GM21737 (cell line): ENCODE data around the gene CDS2.

Experiments used
- ATAC-seq: cut with Tn5 transposase; IDR thresholded peaks from one replicate; pipeline ENCODE4 v1.9.1; 2021; ENCODE audit warnings: mild to moderate bottlenecking, moderate library complexity; ENCODE audit not compliant: unreplicated experiment

The CDS2 gene

DNA sequence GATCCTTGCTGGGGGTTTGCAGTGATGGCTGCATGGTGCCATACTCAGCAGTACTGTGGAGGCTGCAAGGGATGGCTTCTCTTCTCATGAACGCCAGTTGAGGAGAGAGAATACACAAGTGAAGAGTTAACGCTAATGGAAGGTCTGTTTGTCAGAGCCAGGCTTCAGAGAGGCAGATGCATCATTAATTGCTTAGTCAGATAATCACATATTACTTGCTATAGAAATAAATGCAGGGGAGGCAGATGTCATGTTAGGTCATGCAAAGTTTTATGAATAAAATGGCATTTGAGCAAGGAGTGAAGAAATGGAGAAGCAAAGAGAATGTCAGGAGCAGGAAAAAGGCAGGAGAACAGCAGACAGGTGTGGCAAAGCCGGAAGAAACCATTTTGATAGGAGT lies 51.2 kb downstream of the CDS2 start:
- ATAC-seq: no peak

DNA sequence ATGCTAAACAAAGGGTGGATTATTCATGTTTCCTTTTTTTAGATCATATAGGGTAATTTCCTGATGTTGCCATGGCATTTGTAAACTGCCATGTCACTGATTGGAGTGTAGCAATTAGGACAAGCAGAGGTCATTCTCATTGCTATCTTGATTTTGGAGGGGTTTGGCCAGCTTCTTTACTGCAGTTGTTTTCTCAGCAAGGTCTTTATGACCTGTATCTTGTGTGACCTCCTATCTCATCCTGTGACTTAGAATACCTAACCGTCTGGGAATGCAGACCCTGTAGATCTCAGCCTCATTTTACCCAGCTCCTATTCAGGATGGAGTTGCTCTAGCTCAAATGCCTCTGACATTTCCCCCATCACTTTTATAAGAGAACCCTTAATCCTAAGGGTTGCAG lies 53.6 kb downstream of the CDS2 start:
- ATAC-seq: no peak

DNA sequence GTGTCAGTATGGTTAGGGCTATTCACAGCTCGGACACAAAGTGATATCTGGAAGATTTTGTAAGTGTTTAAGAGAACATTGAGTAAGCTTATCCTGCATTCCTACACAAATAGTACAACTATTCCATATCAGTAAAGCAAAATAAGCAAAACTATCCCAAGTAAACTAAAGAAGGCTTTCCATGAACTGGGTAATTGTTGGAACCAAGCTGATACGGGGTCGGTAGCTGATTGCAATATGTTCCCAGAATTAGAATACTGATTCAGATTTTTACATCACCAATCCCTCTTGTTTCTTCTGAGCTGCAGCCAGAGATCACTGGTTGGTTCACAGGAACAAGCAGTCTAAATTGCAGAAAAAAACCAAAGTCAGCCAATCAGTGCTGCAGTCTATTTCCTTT lies 54.1 kb downstream of the CDS2 start:
- no peak for ATAC-seq

DNA sequence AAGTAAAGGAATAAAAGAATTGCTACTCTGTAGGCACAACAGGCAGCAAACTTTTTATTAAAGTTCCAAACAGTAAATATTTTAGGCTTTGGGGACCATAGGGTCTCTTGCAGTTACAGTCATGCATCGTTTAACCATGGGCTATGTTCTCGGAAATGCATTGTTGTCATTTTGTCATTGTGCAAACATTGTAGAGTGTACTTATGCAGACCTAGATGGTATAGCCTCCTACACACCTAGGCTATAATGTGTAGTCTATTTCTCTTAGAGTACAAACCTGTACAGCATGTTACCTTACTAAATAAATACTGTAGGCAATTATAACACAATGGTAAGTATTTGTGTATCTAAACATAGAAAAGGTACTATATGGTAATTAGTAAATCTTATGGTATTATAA lies 54.7 kb downstream of the CDS2 start:
- ATAC-seq: no peak

DNA sequence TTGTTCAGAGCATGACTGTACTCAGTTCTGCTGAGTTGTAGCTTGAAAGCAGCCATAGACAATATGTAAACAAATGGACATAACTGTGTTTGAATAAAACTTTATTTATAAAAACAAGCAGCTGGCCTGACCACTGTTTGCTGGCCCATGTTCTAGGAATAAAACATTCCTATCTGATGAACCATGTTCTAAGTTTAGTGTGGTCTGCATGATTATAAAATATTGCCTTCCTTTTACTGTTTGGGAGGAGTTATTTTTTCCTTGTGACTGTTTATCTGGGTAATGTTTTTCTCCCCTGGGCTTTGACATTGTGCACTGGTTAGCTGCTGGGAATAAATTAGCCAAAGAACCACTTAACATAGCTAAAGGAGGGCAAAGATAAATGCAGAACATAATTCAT lies 55.1 kb downstream of the CDS2 start:
- ATAC-seq: no peak

DNA sequence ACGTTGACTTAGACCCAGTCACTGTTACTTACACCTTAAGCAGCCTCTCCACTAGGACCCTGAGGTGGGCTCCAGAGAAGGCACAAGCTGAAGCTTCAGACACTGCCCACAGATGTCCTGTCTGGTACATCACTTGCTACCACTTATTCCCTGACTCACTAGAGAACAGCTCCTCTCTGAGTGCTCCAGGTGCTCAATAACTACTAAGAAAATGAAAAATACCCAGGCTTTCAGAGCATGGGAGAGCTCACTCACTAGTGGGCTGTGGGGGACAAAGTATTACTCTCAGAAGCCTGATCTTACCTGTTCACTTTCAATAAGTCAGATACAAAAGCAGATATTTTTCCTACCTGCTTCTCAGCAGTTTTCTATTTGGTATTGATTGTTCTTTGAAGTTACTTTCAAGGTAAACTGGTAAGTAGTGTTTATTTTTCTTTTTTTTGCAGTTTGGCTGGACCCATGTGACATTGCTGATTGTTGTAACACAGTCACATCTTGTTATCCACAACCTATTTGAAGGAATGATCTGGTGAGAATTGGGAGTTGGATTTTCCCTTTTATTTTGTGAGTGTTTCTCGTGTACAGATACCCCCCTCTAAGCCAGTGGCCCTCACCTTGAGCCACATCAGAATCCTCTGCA lies 55.9 kb downstream of the CDS2 start:
- ATAC-seq: no peak

DNA sequence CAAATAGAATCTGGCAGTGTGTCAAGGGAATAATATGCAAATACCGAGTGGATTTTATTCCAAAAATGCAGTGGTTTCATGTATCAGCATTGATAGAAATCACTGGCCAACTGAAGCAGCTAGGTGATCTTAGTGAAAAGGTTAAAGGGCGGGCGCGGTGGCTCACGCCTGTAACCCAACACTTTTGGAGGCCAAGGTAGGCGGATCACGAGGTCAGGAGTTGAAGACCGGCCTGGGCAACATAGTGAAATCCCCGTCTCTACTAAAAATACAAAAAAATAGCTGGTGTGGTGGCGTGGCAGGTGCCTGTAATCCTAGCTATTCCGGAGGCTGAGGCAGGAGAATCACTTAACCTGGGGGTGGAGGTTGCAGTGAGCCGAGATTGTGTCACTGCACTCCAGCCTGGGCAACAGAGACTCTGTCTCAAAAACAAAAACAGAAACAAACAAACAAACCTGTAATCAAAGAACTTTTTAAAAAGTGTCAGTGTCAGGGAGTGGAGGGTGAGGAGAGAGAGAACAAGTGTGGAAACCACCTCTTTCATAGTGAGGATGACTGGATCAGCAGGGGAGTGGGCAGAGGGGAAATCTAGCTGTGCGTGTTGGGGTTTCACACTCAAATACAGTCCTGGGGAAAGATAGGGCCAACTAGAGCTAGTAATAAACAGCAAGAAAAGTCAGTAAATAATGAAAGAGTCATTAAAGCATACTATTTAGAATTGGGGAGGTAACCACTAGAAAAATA lies 57.1 kb downstream of the CDS2 start:
- no peak for ATAC-seq

DNA sequence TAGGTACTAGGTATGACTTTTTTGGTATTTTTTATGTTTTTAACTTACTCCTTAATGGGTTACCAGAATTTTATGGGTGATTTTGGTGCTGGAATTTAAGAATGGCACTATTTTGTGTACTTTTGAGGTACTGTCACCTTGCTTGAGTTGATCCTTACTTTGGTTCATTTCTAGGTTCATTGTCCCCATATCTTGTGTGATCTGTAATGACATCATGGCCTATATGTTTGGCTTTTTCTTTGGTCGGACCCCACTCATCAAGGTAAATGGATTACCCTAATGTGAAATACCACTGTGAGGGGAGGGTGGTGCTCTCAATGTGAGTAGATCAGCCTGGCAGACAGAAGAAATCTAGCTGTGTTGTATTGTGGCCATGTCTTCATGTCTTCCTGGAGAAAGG lies 57.9 kb downstream of the CDS2 start:
- ATAC-seq: no peak

DNA sequence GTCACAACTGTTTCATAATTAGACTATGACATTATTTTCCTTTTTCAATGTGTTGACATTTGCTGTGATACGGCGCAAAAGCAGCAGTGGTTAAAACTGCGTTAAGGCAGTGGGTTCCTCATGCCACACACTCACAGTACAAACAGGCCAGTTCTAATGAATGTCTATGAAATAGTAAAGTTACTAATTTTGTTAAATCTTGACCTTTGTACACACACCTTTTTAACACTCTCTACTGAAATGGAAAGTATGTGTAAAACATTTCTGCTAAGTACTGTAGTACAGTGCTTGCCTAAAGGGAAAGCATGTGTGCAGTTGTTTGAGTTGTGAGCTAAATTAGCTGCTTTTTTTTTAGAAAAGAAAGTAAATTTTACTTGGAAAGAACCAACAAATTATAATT lies 60.3 kb downstream of the CDS2 start:
- no peak for ATAC-seq

- no peak for ATAC-seq
These were observed 61.9 kb downstream of the CDS2 start for GRCh38 chr20:5188736-5189135.

- ATAC-seq: no peak
These were observed 63.1 kb downstream of the CDS2 start for GRCh38 chr20:5189917-5190316.

GRCh38 chr20:5190444-5190843 lies 63.6 kb downstream of the CDS2 start:
- ATAC-seq: no peak

DNA sequence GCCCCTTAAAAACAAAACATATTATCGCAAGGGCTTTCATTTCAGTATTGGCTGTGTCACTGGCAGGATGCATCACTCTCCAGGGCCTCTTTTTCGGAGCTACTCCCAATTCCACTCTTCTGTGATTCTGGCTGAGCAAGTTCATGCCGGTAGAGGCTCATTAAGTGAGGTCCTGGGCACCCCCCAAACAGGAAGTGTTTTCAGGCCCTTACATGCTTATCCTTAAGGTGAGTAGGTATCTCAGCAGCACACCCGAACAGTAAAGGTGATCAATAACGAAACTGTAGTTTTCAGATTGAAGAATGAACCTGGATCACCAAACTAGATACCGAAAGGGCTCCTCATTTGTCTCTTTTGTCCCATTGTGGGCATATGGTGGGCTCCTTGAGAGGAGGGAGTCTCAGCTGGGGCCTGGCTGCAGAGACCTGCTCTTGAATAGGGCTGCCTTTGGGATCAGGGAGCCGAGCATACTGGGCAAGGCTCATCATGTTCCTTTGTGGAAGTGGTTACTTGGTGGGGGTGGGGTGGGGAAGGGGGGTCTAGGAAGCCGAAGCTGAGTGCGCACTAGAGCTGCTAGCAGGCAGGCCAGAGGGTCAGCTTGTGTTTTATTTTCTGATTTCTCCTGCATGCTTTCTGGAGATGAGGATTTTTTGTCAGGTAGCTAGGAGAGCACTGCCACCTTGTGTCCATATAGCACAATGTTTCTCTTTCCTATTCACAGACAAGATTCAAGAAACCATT lies 65.2 kb downstream of the CDS2 start:
- no peak for ATAC-seq

DNA sequence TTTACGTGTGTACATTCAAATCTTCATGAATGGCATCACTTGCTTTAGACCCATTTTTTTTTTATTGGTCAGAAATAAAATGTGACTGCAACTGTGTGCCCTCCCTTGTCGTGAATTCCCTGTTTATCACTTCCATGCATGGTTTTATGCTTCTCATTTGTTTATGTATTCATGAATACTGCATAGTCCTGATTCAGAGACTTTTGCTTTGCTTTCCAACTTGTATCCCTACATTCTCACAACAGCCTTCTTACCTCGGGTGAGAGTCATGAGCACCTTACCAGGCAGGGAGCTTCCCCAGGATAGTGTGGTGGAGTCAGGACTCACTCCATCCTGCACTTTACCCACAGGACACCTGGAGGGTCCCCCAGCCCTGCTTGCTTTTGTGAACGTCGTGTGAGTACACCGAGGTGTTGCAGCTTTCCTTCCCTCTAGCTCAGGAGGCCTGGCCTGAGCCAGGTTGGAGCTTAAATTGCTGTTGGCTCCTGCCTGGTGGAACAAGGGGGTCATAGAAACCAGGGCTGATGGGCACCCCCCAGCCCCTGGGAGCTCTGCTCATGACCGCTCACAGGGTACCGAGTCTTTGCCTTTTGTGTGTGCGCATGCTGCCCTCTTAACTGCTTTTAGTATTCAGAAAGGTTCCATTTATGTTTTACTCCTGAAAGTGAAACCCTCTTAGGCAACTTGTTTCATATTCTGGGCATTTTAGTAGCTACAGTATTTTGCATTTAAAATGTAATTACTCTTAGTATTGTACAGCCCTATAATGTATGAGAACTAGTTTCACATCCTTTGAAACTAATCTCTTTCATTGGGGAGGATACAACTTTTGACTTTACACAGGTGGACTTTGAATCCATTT lies 66.0 kb downstream of the CDS2 start:
- no peak for ATAC-seq

DNA sequence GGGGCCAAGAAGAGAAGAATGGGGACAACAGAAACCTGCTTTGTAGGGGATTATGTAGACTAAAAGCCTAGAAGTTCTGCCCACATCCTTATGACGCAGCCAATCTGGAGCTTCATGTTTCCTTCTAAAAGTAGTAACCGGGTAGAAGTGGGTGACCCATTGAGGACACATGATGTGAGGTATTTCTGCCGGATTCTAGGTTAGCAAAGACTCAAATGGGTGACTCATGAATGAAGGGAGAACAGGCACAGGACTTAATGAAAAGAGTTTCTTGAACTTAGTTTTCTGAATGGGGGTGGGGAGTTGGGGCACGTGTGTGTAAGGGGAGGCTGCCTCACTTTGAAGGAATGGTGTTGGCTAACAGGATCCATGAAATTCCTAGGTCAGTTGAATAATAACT lies 68.8 kb downstream of the CDS2 start:
- ATAC-seq: no peak

DNA sequence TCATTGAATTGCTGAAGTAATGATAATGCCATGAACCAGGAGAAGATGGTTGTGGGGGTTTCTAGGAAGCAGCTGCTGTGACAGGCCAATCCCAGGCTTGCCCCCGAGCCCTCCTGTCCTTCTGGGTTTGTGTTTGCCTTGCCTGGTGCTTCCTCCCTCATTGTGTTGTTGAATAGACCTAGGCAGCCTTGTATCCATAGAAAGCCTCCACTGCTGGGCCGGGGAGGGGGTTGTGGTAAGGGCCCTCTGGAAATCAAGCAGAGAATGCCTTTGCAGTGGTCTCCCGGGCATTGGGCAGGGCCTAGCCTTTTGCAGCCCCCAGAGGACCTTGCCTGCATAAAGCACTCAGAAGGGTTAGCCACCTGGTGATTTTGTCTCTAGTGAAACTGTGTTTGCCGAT lies 69.3 kb downstream of the CDS2 start:
- ATAC-seq: no peak

- ATAC-seq: no peak
These were observed 70.5 kb downstream of the CDS2 start for GRCh38 chr20:5197270-5197827.

- no peak for ATAC-seq
These were observed 71.2 kb downstream of the CDS2 start for GRCh38 chr20:5197847-5198650.

DNA sequence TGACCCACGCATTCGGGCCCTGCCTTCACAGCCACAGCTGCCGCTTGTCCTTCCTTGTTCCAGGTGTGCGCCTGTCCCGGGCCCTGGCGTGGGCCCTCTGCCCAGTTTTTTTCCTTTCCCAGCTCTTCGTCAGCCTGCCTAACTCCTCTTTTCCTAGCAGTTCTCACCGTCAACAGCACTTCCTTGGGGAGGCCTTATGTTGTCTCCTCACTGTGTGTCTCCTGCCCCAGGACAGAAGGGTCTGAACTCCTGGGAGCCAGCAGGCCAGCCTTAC lies 71.8 kb downstream of the CDS2 start:
- ATAC-seq: no peak

- no peak for ATAC-seq
These were observed 76.6 kb downstream of the CDS2 start for GRCh38 chr20:5203380-5203779.
